Tibial nerve (tissue), 4 donors: Measurements from ENCODE around the gene WFDC8.

Source experiments
- CTCF ChIP-seq, 5 experiments: fragments of 200-600 bp in 3 of 5; fragments of 450-650 bp in 2 of 5; sonication (generic) in 3 of 5; IDR thresholded peaks; one replicate each; pipeline ENCODE4 v1.5.1; 2016 to 2019; ENCODE audit warnings: antibody characterized with exemption in 5 of 5, mild to moderate bottlenecking in 3 of 5, moderate library complexity in 2 of 5
- EP300 ChIP-seq, 2 donors: sonication (generic); formaldehyde crosslinking; IDR thresholded peaks; one replicate each; pipeline ENCODE4 v1.6.1; 2017; ENCODE audit warnings: antibody characterized with exemption in 2 of 2, mild to moderate bottlenecking in 1 of 2
- POLR2A ChIP-seq, 2 donors: fragments of 450-650 bp; IDR thresholded peaks; one replicate each; pipeline ENCODE4 v1.6.1; 2017; ENCODE audit warnings: antibody characterized with exemption in 2 of 2, mild to moderate bottlenecking in 2 of 2, moderate library complexity in 2 of 2

DNA sequence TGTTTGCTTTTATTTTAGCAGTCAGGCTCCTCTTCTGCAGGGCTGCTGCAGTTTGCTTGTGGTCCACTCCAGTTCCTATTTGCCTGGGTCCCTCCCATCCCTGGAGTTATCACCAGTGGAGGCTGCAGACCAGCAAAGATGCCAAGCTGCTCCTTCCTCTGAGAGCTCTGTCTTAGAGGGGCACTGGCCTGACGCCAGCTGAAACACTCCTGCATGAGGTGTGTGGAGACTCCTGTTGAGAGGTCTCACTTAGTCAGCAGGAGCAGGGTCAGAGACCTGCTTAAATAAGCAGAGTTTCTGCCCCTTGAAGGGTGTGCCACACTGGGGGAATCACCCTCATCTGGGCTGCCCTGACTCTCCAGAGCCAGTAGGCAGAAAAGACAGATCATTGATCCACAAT lies 16.2 kb upstream of the WFDC8 start:
- TF ChIP-seq CTCF (IDR thresholded peaks at IDR 0.05), result no peak
- TF ChIP-seq POLR2A (IDR thresholded peaks at IDR 0.05), result no peak
- no peak for TF ChIP-seq EP300 (IDR thresholded peaks at IDR 0.05)
